Measurements from ENCODE around the gene H2AZ1.

DNA sequence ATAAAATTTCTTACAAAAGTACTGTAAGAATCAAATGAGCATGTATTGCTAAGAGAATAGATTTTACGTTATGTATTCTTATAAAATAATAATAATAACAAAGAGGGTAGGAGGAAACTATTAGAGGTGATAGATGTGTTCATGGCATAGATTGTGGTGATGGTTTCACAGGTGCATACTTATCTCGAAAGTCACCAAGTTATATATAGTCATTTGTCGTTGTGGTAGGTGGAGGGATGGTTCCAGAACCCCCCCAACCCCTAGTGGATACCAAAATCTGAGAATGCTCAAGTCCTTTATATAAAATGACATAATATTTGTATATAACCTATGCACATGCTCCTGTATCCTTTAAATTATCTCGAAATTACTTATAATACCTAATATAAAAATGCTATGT, 36.7 kb upstream of the H2AZ1 start:
- no peak for TF ChIP-seq POLR2AphosphoS5 (IDR thresholded peaks at IDR 0.05; ENCODE audit: low read depth, low read length)
- TF ChIP-seq, protein P1, sequence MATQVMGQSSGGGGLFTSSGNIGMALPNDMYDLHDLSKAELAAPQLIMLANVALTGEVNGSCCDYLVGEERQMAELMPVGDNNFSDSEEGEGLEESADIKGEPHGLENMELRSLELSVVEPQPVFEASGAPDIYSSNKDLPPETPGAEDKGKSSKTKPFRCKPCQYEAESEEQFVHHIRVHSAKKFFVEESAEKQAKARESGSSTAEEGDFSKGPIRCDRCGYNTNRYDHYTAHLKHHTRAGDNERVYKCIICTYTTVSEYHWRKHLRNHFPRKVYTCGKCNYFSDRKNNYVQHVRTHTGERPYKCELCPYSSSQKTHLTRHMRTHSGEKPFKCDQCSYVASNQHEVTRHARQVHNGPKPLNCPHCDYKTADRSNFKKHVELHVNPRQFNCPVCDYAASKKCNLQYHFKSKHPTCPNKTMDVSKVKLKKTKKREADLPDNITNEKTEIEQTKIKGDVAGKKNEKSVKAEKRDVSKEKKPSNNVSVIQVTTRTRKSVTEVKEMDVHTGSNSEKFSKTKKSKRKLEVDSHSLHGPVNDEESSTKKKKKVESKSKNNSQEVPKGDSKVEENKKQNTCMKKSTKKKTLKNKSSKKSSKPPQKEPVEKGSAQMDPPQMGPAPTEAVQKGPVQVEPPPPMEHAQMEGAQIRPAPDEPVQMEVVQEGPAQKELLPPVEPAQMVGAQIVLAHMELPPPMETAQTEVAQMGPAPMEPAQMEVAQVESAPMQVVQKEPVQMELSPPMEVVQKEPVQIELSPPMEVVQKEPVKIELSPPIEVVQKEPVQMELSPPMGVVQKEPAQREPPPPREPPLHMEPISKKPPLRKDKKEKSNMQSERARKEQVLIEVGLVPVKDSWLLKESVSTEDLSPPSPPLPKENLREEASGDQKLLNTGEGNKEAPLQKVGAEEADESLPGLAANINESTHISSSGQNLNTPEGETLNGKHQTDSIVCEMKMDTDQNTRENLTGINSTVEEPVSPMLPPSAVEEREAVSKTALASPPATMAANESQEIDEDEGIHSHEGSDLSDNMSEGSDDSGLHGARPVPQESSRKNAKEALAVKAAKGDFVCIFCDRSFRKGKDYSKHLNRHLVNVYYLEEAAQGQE (IDR thresholded peaks at IDR 0.05; ENCODE audit: insufficient read depth in 1 of 2, low read depth in 2 of 2, low read length in 2 of 2): no peak
- TF ChIP-seq TAF1 (IDR thresholded peaks at IDR 0.05; ENCODE audit: borderline replicate concordance, insufficient read depth, low read length): no peak
- TF ChIP-seq SIN3A (IDR thresholded peaks at IDR 0.05; ENCODE audit: borderline replicate concordance, insufficient read depth, low read length): no peak
- no peak for TF ChIP-seq FOXP2 (optimal IDR thresholded peaks at IDR 0.05; ENCODE audit: borderline replicate concordance, extremely low read depth, extremely low read length, insufficient read depth)
